Stimulated activated CD8-positive, alpha-beta memory T cell treated with anti-CD3 and anti-CD28 coated beads, Interleukin-15, amount 100 ng/mL, for 48 hours (primary cell): ENCODE data around the gene NTM.

Experiments
- DNase-seq, 2 donors: peaks; one replicate each; pipeline ENCODE4 v3.0.0-alpha.2; 2020; ENCODE audit warnings: low read depth in 2 of 2

Gene NTM

DNA sequence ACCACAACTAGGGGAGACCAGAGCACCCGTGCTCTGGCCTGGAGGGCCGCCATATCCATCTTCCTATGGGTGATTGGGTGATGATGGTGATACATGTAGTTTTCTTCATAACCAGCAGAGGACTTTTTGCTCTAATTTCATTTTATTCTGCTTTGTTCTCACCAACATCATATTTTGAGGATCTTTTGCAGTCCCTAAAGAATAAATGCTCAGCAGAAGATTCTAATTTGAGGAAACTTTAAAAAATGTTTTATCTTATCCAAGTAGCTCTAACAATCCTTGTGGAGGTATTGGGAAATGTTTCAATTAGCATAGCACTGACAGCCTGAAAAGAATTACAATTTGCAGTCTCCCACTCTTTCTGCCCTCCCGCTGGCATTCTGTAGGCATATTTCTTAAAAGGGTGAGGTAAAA lies 544.0 kb downstream of the NTM start:
- no peak for DNase-seq

DNA sequence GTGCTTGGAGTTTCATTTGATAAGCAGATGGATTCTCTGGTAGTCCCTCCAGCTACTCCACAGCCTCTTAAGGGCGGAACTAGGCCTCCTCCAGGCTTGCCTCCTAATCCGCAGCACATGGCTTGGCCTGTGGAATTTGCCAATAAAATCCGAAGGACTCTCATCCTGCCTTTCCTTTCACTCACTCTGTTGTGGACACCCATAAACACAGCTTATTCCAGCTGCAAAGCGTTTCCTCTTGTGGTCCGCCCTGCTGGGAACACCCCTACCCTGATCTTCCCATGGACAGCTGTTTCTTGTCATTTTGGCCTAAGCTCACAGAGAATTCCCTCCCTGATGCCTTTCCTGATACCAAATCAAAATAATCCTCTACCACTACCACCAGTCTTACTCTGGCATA lies 546.2 kb downstream of the NTM start:
- DNase-seq: no peak

DNA sequence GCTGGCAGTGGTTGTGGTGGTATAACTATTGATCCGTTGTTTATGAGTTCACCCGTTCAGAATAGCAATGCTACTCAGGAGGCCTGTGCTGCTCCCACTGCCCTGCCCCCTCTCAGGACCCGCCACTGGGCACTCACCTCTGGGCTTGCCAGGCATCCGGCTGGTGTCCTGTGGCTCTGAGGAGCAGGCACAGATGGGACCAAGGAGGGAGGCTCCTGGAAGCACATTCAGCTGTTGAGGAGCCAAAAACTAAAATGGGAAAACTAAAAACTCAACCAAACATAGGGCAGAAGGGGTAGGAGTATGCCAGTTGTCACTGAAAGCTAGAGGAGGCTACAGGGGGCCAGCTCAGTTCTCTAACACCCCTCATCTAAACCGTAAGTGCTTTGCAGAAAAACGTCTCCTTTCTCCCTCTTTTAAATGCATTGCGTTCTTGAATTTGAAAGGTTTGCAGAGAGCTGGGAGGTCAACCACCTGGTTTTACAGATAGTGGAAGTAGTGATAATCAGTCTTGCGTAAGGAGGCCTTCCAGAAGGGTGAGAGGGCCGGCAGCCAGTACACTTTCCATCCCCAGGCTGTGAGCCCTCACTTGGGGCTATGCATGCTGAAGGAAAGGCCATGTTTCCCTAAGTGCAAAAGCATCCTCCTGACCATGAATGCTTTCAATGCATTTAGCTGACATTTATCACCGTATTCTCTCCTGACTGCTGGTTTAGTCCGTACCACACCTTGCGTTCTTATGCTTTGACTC lies 547.4 kb downstream of the NTM start:
- DNase-seq: no peak

DNA sequence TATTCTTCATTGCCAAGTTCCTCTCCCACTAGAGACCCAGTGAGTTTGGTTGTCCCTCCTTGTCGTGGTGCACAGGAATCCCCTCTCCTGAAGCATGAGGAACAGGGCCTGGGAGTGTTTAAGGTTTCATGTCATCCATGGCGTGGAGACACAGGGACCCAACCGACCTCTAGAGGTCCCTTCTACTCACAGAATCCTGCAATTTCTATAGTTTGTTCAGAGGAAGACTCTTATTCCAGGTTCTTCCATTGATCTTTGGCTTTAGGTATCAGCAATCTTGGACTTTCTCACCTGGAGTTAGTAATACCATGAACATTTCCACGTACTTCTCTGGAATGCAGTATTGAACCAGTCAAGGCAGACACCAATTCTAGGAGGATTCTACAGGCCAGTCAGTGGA lies 548.2 kb downstream of the NTM start:
- DNase-seq: no peak

DNA sequence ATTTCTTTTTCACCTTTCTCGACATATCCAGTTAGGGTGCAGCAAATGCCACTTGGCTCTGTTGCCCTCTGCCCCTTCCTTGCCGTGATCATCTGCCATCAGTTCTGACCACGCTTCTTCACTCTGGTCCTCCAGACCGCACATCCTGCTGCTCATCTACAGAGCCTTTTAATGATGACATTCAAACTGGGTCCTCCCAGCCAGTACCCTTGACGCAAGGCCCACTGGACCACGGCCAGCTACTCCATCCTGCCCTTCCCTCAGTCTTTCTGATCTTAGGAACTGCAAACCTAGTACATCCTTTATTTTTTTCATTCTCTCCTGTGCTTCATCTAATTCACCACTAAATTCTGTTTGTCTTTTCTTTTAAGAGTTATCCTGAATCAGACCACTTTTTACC lies 551.8 kb downstream of the NTM start:
- no peak for DNase-seq

DNA sequence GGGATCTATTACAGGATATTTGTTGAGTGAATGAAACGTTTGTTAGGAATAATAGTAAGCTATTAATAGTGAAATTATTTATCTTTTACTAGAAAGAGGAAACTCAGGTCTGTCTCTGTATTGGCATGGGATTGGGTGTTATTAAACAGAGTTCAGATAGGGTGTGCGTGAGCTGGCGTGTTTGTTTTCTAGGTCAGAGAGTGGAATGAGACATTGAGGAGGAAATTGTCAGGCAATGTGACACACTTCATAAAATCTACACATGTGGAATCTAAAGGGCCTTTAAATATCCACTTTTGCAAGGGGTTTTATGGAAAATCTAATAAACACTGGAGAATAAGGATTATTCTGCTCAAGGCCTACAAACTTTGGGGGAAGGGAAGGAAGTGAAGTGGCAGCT lies 552.9 kb downstream of the NTM start:
- DNase-seq: no peak

DNA sequence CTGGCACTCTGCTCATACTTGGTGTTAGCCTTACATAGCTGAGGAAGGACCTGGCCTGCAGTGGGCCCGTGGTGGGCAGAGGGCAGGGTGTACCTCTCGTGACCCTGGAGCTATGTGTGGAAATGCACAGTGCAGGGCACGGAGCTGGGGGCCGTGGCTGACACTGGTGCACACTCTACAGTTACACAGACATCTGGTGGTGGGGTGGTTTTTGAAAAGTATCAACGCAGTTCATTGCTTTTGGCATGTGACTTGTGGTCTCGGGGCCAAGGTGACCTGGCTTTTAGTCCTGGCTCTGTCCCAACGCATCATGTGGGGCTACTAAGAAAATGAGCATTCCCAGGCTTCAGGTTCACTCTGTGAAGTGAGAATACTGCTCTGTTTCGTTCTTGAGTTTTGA lies 553.6 kb downstream of the NTM start:
- DNase-seq: no peak

DNA sequence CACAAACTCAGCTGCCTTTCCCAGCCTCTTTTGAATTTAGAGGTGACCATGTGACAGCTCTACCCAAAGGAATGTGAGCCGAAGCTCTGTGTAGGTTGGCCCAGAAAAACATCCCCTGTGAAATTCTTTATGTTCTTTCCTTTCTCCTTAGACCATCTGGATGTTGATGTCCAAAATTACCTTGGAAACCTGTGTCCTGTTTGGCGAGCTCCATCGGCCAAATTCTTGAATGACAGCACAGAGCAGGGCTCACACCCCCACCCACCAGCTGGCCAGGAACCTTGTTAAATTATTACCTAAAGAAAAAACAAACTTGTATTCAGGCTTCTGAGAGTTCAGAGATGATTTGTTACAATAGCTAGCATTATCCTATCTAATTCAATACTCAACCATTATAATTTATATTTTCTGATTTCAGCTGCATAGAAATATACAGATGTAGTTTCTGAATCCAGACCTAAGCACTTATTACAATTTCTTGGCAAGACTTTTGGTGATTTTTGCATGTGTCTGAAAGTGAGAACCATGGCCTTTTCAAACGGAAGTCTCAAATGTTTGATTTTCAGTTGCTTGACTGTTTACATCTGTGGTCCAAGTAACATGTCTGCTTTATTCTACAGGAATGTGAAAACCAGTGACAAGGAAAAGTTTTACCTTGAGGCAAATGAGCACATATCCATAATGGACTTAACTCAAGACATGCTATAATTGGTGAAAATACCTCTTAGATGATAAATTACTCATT lies 554.2 kb downstream of the NTM start:
- no peak for DNase-seq

DNA sequence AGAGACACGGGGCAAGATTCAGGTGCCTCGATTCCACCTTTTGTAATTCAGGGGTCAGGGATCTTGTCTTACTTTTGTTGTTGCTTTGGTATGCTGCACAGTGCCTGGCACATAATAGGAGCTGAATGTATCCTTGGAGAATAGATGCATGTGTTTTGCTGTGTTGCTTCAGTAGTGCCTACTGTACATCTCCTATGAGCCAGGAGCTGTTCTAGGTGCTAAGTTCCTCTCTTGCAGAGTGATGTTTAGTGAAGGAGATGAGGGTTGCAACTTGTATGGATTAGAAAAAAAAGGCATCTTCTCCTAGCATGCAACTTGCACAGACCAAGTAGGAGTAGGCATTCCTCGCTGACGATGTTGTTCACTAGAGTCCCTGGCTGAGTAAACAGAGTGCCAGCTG lies 555.4 kb downstream of the NTM start:
- no peak for DNase-seq

DNA sequence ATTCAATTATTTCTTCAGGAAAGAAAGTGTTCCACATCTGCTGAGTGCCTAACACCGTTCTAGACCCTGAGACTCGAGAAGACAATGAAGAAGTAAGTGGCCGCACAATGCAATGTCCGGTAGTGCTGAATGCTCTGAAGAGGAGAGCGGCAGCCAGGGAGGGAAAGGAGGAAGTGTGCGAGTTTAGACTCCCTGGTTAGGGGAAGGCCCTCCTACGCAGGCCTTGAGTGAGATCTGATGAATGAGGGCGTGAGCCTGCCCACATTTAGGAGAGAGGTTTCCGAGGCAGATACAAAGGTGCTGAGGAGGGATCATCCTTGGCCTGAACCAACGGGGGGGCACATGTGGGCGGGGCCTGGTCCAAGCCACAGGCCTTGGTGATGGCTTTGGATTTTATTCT lies 558.6 kb downstream of the NTM start:
- no peak for DNase-seq

DNA sequence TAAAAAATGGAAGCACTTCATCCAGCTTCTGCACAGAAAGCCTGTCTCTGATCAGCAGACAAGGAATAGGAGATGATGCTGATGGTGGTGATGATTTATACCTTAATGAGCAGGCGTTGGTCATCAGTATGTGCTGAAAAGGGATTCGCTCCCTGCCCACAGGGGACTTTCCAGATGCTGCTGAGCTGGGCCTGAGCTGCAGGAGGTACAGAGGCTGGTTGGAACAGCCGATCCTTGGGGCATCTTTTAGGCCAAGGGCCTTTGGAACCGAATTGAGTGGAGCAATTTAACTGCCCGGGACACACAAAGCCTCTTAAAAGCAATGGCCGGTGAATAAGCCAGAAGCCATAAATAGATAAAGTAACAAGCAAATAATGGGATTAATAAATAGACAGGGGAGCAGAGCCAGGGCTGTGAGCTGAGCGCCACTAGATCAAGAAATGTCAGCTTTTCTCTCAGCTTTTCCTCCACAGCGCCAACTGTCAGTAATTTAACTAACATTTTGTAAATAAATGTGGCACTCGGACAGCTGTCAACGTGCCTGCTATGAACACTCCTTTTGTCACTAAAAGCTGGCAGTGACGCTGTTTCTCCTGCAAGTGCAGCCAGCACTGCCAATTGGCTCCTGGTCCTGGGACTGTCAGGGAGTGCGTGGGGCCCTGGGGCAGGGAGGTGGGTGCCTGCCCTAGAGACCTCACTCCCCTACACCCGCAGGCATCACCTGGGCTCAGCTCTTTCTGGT lies 562.3 kb downstream of the NTM start:
- DNase-seq: no peak

DNA sequence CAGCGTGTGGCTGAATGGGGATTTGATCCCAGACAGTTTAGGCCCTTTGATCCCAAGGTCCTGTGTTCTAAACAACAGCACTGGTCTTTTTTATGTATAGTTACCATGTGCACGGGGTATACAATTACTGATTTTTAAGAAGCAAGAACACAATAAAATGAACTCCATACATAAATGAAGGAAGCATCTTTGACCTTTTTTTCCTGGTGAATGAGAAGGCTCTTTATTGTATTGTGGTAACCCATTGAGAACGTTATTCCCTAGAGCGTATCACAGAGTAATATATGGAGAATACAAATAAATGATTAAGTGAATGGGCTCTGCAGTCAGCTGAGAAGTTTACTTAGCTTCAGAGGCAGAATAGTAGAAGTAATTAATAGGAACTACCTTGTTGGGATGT lies 563.6 kb downstream of the NTM start:
- DNase-seq: no peak

DNA sequence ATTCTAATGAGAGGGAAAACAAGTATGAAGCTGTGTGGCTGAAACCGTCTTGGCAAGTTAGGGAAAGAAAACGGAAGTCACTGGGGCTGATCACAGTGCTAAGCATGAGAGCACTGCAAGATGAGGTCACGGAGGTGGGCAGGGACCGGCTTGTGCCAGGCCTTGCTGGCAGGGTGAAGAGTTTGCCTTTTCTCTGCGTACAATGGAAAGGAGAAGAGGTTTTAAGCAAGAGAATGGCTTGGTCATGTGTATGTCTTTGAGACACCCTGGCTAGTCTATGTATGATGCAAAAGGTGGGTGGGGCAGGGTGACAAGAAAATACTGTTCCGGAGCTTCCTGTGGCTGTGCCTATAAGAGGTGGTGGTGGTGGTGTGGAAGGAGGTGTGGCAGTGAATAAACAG lies 567.9 kb downstream of the NTM start:
- no peak for DNase-seq

DNA sequence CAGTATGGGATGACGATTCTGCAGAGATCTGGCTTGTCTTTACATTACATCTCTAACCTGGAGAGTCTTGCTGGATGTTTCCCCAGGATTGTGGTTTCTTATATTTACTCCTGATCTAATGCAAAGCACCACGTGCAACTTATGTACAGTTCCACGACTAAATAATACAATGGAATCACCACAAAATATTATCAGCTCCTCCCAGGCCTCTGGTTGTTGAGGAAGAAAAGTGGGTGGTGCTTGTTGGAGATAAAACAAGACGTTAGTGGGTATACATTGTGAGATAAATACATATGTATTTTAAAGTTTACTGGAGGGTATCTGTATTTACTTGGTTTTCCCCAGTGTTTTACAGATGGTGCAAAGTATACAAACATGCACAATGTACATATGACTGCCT lies 569.7 kb downstream of the NTM start:
- DNase-seq: no peak

DNA sequence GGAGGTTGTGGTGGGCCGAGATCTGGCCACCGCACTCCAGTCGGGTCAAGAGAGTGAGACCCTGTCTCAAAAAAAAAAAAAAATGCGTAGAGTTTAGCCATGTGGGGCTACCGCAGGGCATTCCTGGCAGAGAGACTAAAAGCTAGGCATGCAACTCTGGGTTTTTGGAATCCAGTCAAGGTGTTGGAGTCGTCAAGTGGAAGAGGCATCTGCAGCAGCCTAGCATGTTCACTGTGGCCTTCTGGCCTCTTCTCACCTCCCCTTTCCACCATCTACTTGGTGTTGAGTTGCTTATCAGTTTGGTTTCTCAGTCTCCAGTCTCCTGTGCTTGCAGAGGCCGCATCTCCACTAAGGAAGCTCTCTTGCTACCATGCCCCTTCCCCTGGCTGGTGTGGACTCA lies 572.5 kb downstream of the NTM start:
- DNase-seq: no peak

DNA sequence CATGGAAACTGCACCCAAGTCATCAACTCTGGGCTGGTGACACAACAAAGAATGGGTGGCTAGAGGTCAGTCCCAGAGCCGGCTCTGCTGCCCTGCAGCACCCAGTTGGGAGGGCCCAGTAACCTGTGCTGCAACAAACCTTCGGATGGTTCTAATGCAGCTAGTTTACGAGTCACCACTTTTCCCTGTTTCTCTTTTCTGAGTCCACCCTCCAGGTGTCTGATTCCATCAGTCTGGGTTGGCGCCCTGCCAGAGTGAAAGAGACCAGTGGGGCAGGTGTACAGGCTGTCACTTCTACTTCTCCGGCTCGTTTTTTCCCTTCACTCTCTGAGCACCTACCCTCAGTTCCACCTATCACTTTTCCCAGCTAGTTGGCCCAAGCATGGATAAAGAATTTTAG lies 572.9 kb downstream of the NTM start:
- no peak for DNase-seq

DNA sequence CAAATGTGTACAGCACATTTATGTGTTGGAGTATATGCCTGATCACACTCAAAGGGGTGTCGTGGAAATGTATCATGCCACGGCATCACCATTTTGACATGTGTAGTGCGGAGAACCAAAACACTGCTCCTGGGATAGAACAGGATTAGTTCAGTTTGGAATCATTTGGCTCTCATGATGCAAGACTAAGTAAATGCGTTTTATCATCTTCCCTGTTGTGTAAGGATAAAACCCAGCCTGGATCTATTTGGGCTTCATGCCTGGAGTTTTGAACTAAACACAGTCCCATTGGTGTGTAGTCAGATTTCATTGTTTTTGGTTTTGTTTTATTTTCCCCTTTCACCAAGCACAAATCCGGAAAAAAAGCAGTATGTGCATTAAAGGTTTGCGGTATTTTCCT lies 574.3 kb downstream of the NTM start:
- no peak for DNase-seq

DNA sequence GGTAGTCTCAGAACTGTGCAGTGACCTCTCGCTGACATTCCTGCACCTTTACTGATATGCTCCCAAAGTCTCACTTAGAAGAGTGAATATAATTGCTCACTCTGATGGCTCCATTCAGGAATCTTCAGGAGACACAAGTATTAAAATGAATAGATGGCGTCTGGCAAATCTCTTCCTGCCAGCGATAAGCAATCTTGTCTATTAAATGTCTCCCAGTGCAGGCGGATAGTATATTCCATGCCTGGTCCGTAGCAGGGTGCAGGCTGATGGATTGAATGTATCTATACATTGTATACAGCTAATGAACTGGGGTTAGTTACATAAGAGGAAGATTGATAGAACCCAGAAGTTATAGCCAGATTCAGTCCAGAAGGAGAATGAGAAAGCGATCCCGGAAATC lies 575.3 kb downstream of the NTM start:
- DNase-seq: no peak

DNA sequence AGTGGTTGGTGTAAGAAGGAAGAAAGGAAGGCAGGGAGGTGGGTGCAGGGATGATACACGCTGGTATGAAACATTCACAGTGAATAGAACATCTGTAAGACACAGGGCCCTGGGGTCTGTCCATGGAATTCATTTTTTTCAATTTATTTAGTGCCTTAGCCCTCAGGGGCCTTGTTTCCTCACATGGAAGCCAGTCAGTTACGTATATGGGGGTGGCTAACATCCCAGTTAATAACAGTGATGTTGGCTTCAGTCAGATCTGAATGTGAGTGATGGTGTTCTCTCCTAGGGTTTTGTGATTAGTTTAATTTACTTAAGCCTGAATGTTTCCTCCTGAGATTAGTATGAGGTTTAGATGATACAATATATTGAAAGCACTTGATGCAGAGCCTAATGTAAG lies 577.1 kb downstream of the NTM start:
- DNase-seq: no peak

DNA sequence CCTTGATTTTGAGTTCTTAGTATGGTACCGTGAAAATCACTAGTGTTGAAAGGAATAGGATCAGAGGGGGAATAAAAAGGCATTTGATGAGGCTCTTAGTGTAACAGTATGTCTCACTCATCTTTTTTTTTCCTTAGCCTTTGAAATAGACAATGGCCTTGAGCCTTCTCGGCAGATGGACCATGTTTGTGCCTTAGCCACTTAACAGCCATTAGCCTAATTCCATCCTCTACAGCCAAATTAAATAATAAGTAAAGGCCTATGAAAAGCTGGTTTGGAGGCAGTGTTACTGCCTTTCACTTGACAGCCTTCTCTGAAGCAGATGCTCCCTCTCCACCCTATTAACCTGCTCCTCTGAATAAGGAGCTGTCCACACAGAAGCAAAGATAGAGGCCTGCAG lies 580.7 kb downstream of the NTM start:
- DNase-seq: no peak

DNA sequence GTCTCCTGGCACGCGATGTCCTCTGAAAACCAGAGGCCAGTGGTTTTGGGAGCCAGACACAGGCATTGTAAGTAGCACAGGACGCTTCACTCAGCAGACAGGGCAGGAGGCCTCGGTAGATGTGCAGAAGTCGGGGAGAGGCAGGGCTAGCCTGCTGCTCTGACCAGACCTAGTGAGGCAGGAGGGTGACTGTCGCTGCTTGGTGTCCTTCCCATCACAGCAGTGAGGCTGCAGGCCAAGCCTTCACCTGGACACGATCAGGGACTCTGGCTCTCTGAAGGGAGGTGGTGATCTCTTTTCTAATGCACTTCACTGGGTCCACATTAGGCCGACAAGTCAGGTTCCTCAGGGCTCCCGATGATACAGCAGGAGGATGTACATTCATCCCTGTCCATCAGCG lies 583.7 kb downstream of the NTM start:
- no peak for DNase-seq

DNA sequence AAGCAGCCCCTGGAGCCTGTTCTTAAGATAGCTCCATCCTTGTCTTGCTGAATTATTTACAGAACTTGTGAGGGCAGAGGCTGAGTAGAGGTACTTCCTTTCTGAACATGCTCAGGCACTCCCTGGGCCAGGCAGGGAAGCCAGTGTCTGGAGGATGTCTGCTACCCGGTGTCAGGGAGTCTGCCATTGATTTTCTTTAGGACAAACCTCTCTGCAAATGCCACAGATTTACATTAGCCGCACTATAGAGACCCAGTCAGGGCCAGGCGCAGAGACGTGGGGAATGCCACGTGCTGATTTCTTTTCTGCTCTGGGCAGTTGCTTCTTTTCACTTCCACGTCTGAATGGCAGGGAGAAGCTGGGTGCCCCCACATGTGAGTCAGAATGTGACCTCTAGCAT lies 585.5 kb downstream of the NTM start:
- DNase-seq: no peak

DNA sequence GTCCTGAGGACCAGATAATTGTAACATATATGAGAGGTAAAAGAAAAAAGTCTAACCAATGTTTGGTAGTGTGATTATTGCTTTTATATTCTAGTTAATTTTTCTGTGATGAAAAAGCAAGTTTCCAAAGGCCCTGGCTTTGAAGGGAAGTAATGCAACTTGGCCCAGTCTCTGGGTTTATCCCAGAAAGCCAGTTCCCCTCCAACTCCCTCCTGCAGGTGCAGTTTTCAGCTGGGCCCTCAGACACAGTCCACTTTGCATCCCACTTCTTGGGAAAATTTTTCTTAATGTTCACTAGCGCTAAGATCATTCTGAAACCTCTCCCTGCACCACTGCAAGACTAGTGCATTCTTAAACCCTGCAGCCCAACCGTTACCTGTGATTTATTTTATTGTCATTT lies 586.8 kb downstream of the NTM start:
- no peak for DNase-seq
